Lower leg skin (tissue), 3 donors: ENCODE results near the gene GPHA2.

Experiments
- POLR2A ChIP-seq, 2 donors: fragments of 450-650 bp; IDR thresholded peaks; one replicate each; pipeline ENCODE4 v1.6.1; 2016 to 2017; ENCODE audit warnings: antibody characterized with exemption in 2 of 2, mild to moderate bottlenecking in 1 of 2, moderate library complexity in 1 of 2
- TF ChIP-seq, protein P1 (sequence below), 3 donors: fragments of 450-650 bp; IDR thresholded peaks; one replicate each; pipeline ENCODE4 v1.5.1; 2016; ENCODE audit warnings: antibody characterized with exemption in 3 of 3, mild to moderate bottlenecking in 3 of 3, moderate library complexity in 2 of 3

DNA sequence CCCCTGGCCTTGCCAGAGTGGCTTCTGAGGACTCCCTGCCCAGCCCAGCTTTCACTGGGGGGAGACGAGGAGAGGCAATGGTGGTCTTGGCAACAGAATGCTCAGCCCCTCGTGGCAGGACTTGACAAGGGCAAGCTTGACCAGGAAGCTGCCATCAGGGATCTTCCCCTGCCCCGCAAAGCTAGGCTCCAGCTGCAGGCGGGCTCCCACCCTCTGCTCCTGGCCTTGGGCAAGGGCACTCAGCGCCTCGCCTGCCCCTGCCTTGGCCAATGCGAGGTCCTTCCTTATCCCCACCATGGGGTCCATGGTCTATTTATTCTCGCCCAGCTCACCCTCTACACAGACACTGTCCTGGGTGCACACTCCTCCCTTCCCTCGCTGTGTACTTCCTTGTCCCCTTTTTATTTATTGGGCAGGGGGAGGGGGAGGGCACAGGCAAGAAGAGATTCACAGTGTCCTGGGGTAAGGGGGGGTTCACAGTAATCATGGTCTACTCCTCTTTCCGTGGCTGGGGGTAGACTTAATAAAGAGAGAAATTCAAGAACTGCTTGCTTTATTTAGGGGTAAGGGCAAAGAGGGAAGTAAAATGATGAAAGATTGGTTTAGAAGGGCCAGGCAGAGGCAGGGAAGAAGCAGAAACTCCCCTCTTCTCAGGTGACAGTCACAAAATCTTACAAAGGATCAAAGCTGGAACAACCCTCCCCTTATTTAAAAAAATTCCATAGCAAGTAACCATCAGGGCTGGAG lies 1.6 kb downstream of the GPHA2 start:
- TF ChIP-seq POLR2A (IDR thresholded peaks at IDR 0.05) = no peak
- TF ChIP-seq, protein P1, sequence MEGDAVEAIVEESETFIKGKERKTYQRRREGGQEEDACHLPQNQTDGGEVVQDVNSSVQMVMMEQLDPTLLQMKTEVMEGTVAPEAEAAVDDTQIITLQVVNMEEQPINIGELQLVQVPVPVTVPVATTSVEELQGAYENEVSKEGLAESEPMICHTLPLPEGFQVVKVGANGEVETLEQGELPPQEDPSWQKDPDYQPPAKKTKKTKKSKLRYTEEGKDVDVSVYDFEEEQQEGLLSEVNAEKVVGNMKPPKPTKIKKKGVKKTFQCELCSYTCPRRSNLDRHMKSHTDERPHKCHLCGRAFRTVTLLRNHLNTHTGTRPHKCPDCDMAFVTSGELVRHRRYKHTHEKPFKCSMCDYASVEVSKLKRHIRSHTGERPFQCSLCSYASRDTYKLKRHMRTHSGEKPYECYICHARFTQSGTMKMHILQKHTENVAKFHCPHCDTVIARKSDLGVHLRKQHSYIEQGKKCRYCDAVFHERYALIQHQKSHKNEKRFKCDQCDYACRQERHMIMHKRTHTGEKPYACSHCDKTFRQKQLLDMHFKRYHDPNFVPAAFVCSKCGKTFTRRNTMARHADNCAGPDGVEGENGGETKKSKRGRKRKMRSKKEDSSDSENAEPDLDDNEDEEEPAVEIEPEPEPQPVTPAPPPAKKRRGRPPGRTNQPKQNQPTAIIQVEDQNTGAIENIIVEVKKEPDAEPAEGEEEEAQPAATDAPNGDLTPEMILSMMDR (IDR thresholded peaks at IDR 0.05) = no peak
